GM06990 (cell line): Measurements from ENCODE around the gene IFNG-AS1.

Source experiments
- DNase-seq: peaks from one replicate; pipeline ENCODE4 v3.0.0-alpha.2; 2011; ENCODE audit not compliant: insufficient read length; ENCODE audit errors: extremely low read depth
- H3K27me3 ChIP-seq: replicated peaks from 2 replicates; pipeline ENCODE4 v1.6.0; 2011; ENCODE audit warnings: low read length; ENCODE audit not compliant: control insufficient read depth, insufficient read depth
- H3K36me3 ChIP-seq: 2 replicates; pipeline ENCODE4 v1.5.1; 2011; ENCODE audit warnings: low read length; ENCODE audit not compliant: control insufficient read depth, insufficient read depth
- H3K4me3 ChIP-seq: replicated peaks from 2 replicates; pipeline ENCODE4 v1.5.1; 2011; ENCODE audit warnings: low read depth, mild to moderate bottlenecking, control low read depth, low read length
- CTCF ChIP-seq: IDR thresholded peaks from 2 replicates; pipeline ENCODE4 v1.5.1; 2011; ENCODE audit warnings: low read length, control low read depth, mild to moderate bottlenecking, inconsistent platforms; ENCODE audit not compliant: insufficient read depth, poor library complexity, severe bottlenecking

IFNG-AS1 gene

GRCh38 chr12:68011882-68012207, 22.6 kb downstream of the IFNG-AS1 start:
- Histone ChIP-seq H3K36me3 (no peaks in the 10 kb centered on the region; the same call in none of the 2 replicates), H3K4me3 (no peak overlapping the region), H3K27me3 (no peaks in the 10 kb centered on the region)
- DNase-seq: no peak
- no peak for TF ChIP-seq CTCF

- peak; percentile 47 for DNase-seq
- H3K27me3 ChIP-seq: no peaks in the 10 kb centered on the region
- no peak overlapping the region for H3K4me3 ChIP-seq
- no peak for TF ChIP-seq CTCF
- H3K36me3 ChIP-seq: no peaks in the 10 kb centered on the region; the same call in 1 of the 2 replicates
Measured at GRCh38 chr12:68012712-68013111, 23.5 kb downstream of the IFNG-AS1 start.

GRCh38 chr12:68013181-68013580, 23.9 kb downstream of the IFNG-AS1 start:
- no peak for DNase-seq
- Histone ChIP-seq H3K4me3 (no peak overlapping the region), H3K27me3 (no peaks in the 10 kb centered on the region), H3K36me3 (no peaks in the 10 kb centered on the region; the same call in 1 of the 2 replicates)
- no peak for TF ChIP-seq CTCF

- DNase-seq: no peak
- Histone ChIP-seq H3K4me3 (no peak overlapping the region), H3K27me3 (no peaks in the 10 kb centered on the region), H3K36me3 (no peaks in the 10 kb centered on the region; the same call in 1 of the 2 replicates)
- no peak for TF ChIP-seq CTCF
Measured at GRCh38 chr12:68016136-68016535, 26.9 kb downstream of the IFNG-AS1 start.

- no peak for TF ChIP-seq CTCF
- Histone ChIP-seq H3K36me3 (peaks cover 2% of the 10 kb centered on the region), H3K27me3 (no peaks in the 10 kb centered on the region), H3K4me3 (no peak overlapping the region)
- no peak for DNase-seq
Measured at GRCh38 chr12:68018315-68018714, 29.1 kb downstream of the IFNG-AS1 start.

GRCh38 chr12:68020049-68020448, 30.8 kb downstream of the IFNG-AS1 start:
- Histone ChIP-seq H3K36me3 (peaks cover 2% of the 10 kb centered on the region), H3K27me3 (no peaks in the 10 kb centered on the region), H3K4me3 (no peak overlapping the region)
- no peak for TF ChIP-seq CTCF
- no peak for DNase-seq
